GM19372 (cell line): ENCODE measurements around the gene ZBTB33.

Experiments
- ATAC-seq: cut with Tn5 transposase; IDR thresholded peaks from one replicate; pipeline ENCODE4 v1.9.1; 2021; ENCODE audit warnings: mild to moderate bottlenecking, low read depth, moderate library complexity; ENCODE audit not compliant: unreplicated experiment

Gene ZBTB33

GRCh38 chrX:120250522-120251271, at the start of gene ZBTB33:
ZBTB33 (plus strand) TSS chrX:120250812; CDS start chrX:120253416, 2,604 bp downstream.
- peak; percentile 94 for ATAC-seq

GRCh38 chrX:120200851-120201250, 49.8 kb upstream of the ZBTB33 start:
- ATAC-seq, result no peak

GRCh38 chrX:120205816-120206753, 44.5 kb upstream of the ZBTB33 start:
- ATAC-seq, result no peak

- ATAC-seq, result no peak
These were observed 43.5 kb upstream of the ZBTB33 start for GRCh38 chrX:120207009-120207605.

GRCh38 chrX:120213438-120214265, 37.0 kb upstream of the ZBTB33 start:
- no peak for ATAC-seq

GRCh38 chrX:120223374-120223773, 27.2 kb upstream of the ZBTB33 start:
- no peak for ATAC-seq

GRCh38 chrX:120224388-120224787, 26.2 kb upstream of the ZBTB33 start:
- ATAC-seq, result no peak

GRCh38 chrX:120228187-120228908, 22.3 kb upstream of the ZBTB33 start:
- no peak for ATAC-seq

- no peak for ATAC-seq
These were observed 15.3 kb upstream of the ZBTB33 start for GRCh38 chrX:120235284-120235683.

GRCh38 chrX:120236687-120237479, 13.7 kb upstream of the ZBTB33 start:
- no peak for ATAC-seq

GRCh38 chrX:120238933-120239332, 11.7 kb upstream of the ZBTB33 start:
- no peak for ATAC-seq

GRCh38 chrX:120242813-120243212, 7.8 kb upstream of the ZBTB33 start:
- ATAC-seq, result no peak

GRCh38 chrX:120244395-120244734, 6.2 kb upstream of the ZBTB33 start:
- peak; percentile 15 for ATAC-seq

- ATAC-seq, result peak; percentile 73
These were observed 5.7 kb upstream of the ZBTB33 start for GRCh38 chrX:120244735-120245498.

GRCh38 chrX:120251471-120252011, 929 bp downstream of the ZBTB33 start:
- ATAC-seq, result no peak

GRCh38 chrX:120253784-120254183, 3.2 kb downstream of the ZBTB33 start:
- ATAC-seq, result no peak

- ATAC-seq, result no peak
These were observed 9.8 kb downstream of the ZBTB33 start for GRCh38 chrX:120260369-120260768.
